HCT116 (cell line): ENCODE data around the gene FAM181A. TPM values are rescaled to one million over a fixed set of nuclear protein-coding genes. Genes with fewer than 3 reads are reported as not detected.

Experiments used
- ATAC-seq: fragments of 200-7000 bp; cut with Tn5 transposase; 2 replicates; pipeline ENCODE4 v1.9.1; 2020; ENCODE audit warnings: mild to moderate bottlenecking, moderate library complexity
- BruUV-seq: library from RNA; stranded (reverse); fragments of 400-500 nt; replicated peaks from 2 replicates; lab custom pipeline; 2021; lab: Mats Ljungman, UMichigan
- CTCF ChIA-PET: fragments of 300-600 bp; sonication (Branson Sonifier 250); formaldehyde crosslinking; loops from one replicate; lab custom pipeline; 2021; ENCODE audit warnings: antibody characterized with exemption; lab: Charles Lee
- POLR2A ChIA-PET: fragments of 300-600, 350-600 bp; sonication (Branson Sonifier 250); formaldehyde crosslinking; loops from one replicate; lab custom pipeline; 2021; ENCODE audit warnings: antibody characterized with exemption; lab: Charles Lee
- RAD21 ChIA-PET, 2 experiments: fragments of 300-600 bp; sonication (Branson Sonifier 250); formaldehyde crosslinking; loops; one replicate each; lab custom pipeline; 2023; ENCODE audit warnings: low total read pairs in 2 of 2; ENCODE audit not compliant: uncharacterized antibody in 2 of 2, unreplicated experiment in 2 of 2, low non-redundant PET in 1 of 2; lab: Charles Lee
- DNase-seq: peaks from one replicate; pipeline ENCODE4 v3.0.0-alpha.2; 2010; ENCODE audit warnings: low read depth, low spot score
- H2AFZ ChIP-seq: fragments of 200-600 bp; shearing (Covaris generic), sonication (generic); 2 replicates; pipeline ENCODE4 v1.6.1; 2017; ENCODE audit warnings: low read depth, mixed run types, mixed read lengths, antibody characterized with exemption, low read length; ENCODE audit not compliant: poor library complexity, severe bottlenecking
- H3K27ac ChIP-seq: 2 replicates; pipeline ENCODE4 v1.5.1; 2012; ENCODE audit warnings: low read depth, low read length
- H3K27me3 ChIP-seq: fragments of 200-600 bp; sonication (generic); 2 replicates; pipeline ENCODE4 v1.6.1; 2016; ENCODE audit warnings: mixed run types, low read length, mixed read lengths; ENCODE audit not compliant: insufficient read depth
- H3K36me3 ChIP-seq, 2 experiments: fragments of 200-500 bp in 1 of 2; fragments of 200-600 bp in 1 of 2; sonication (Bioruptor generic) in 1 of 2; sonication (generic) in 1 of 2; 2 replicates each; pipeline versions ENCODE4 v1.5.1 to v1.6.1; 2014 to 2016; ENCODE audit warnings: low read length in 2 of 2, inconsistent platforms in 1 of 2, mixed read lengths in 1 of 2, mixed run types in 1 of 2; ENCODE audit not compliant: insufficient read depth in 2 of 2, control insufficient read depth in 1 of 2
- H3K4me1 ChIP-seq, 2 experiments: fragments of 200-600 bp in 1 of 2; sonication (generic) in 1 of 2; 2 replicates each; pipeline versions ENCODE4 v1.5.1 to v1.6.1; 2012 to 2017; ENCODE audit warnings: low read length in 2 of 2, inconsistent platforms in 1 of 2, mild to moderate bottlenecking in 1 of 2, mixed read lengths in 1 of 2, mixed run types in 1 of 2, moderate library complexity in 1 of 2; ENCODE audit not compliant: insufficient read depth in 2 of 2, control insufficient read depth in 1 of 2
- H3K4me2 ChIP-seq: fragments of 200-600 bp; sonication (generic); 2 replicates; pipeline ENCODE4 v1.6.1; 2017; ENCODE audit warnings: mixed run types, low read length, mixed read lengths
- H3K4me3 ChIP-seq, 2 experiments: fragments of 200-600 bp in 1 of 2; sonication (generic) in 1 of 2; replicated peaks in 1 of 2; 2 replicates each; pipeline ENCODE4 v1.5.1; 2011 to 2016; ENCODE audit warnings: low read length in 2 of 2, control low read depth in 1 of 2, low read depth in 1 of 2, mild to moderate bottlenecking in 1 of 2, mixed read lengths in 1 of 2, mixed run types in 1 of 2
- H3K79me2 ChIP-seq: fragments of 200-600 bp; sonication (generic); 2 replicates; pipeline ENCODE4 v1.6.1; 2017; ENCODE audit warnings: mild to moderate bottlenecking, mixed run types, low read length, moderate library complexity, mixed read lengths; ENCODE audit not compliant: insufficient read depth
- H3K9ac ChIP-seq: fragments of 200-600 bp; sonication (generic); 2 replicates; pipeline ENCODE4 v1.6.1; 2016; ENCODE audit warnings: low read length, mixed read lengths
- H3K9me2 ChIP-seq: fragments of 200-600 bp; sonication (generic), shearing (Covaris generic); 2 replicates; pipeline ENCODE4 v1.6.1; 2017; ENCODE audit warnings: mixed run types, mild to moderate bottlenecking, moderate library complexity; ENCODE audit not compliant: insufficient read depth
- H3K9me3 ChIP-seq, 2 experiments: fragments of 200-500 bp in 1 of 2; fragments of 200-600 bp in 1 of 2; sonication (Bioruptor generic) in 1 of 2; sonication (generic) in 1 of 2; 2 replicates each; pipeline ENCODE4 v1.6.1; 2014 to 2017; ENCODE audit warnings: low read length in 2 of 2, mixed read lengths in 2 of 2, inconsistent platforms in 1 of 2, low read depth in 1 of 2, mild to moderate bottlenecking in 1 of 2, mixed run types in 1 of 2, moderate library complexity in 1 of 2; ENCODE audit not compliant: control insufficient read depth in 1 of 2, insufficient read depth in 1 of 2
- H4K20me1 ChIP-seq: fragments of 200-600 bp; sonication (generic), shearing (Covaris generic); 2 replicates; pipeline ENCODE4 v1.6.1; 2017; ENCODE audit warnings: mixed run types, mild to moderate bottlenecking, moderate library complexity; ENCODE audit not compliant: insufficient read depth
- ATF3 ChIP-seq: IDR thresholded peaks from 2 replicates; pipeline ENCODE4 v1.6.1; 2012
- CBX3 ChIP-seq: IDR thresholded peaks from 2 replicates; pipeline ENCODE4 v1.6.1; 2012; ENCODE audit warnings: low read depth
- CEBPB ChIP-seq: IDR thresholded peaks from 2 replicates; pipeline ENCODE4 v1.6.1; 2012; ENCODE audit warnings: low read depth
- CTCF ChIP-seq, 3 experiments: fragments of 200-600 bp in 1 of 3; sonication (generic) in 1 of 3; IDR thresholded peaks in 2 of 3; conservative IDR thresholded peaks in 1 of 3; 2 replicates each; pipeline ENCODE4 v1.5.1; 2012 to 2017; ENCODE audit warnings: low read depth in 2 of 3, low read length in 2 of 3, antibody characterized with exemption in 1 of 3, borderline replicate concordance in 1 of 3, control low read depth in 1 of 3, mild to moderate bottlenecking in 1 of 3, mixed read lengths in 1 of 3, mixed run types in 1 of 3, moderate library complexity in 1 of 3; ENCODE audit not compliant: insufficient read depth in 1 of 3
- EGR1 ChIP-seq: IDR thresholded peaks from 2 replicates; pipeline ENCODE4 v1.6.1; 2012; ENCODE audit warnings: low read depth
- ELF1 ChIP-seq: IDR thresholded peaks from 2 replicates; pipeline ENCODE4 v1.6.1; 2012; ENCODE audit warnings: low read depth, borderline replicate concordance
- EZH2 ChIP-seq: fragments of 200-600 bp; sonication (generic); IDR thresholded peaks from 2 replicates; pipeline ENCODE4 v1.6.1; 2017; ENCODE audit warnings: antibody characterized with exemption, mixed run types
- EZH2phosphoT487 ChIP-seq: fragments of 200-600 bp; IDR thresholded peaks from 2 replicates; pipeline ENCODE4 v1.6.1; 2018; ENCODE audit warnings: antibody characterized with exemption, borderline replicate concordance
- JUND ChIP-seq: IDR thresholded peaks from 2 replicates; pipeline ENCODE4 v1.6.1; 2012
- MAX ChIP-seq: IDR thresholded peaks from 2 replicates; pipeline ENCODE4 v1.6.1; 2012
- POLR2AphosphoS5 ChIP-seq: IDR thresholded peaks from 2 replicates; pipeline ENCODE4 v1.6.1; 2011; ENCODE audit warnings: mild to moderate bottlenecking, low read depth, low read length, moderate library complexity
- RAD21 ChIP-seq: IDR thresholded peaks from 2 replicates; pipeline ENCODE4 v1.6.1; 2012; ENCODE audit warnings: low read depth, mild to moderate bottlenecking
- REST ChIP-seq: IDR thresholded peaks from 2 replicates; pipeline ENCODE4 v1.6.1; 2012; ENCODE audit warnings: low read depth
- SIN3A ChIP-seq: IDR thresholded peaks from 2 replicates; pipeline ENCODE4 v1.6.1; 2012; ENCODE audit warnings: low read depth
- SP1 ChIP-seq: IDR thresholded peaks from 2 replicates; pipeline ENCODE4 v1.6.1; 2012; ENCODE audit warnings: low read depth
- TCF7L2 ChIP-seq: IDR thresholded peaks from 2 replicates; pipeline ENCODE4 v1.7.0; 2011; ENCODE audit warnings: borderline replicate concordance, inconsistent platforms; ENCODE audit not compliant: insufficient read depth, insufficient read length; ENCODE audit errors: extremely low read depth
- YY1 ChIP-seq: IDR thresholded peaks from 2 replicates; pipeline ENCODE4 v1.6.1; 2011; ENCODE audit warnings: low read length, low read depth, moderate library complexity, mild to moderate bottlenecking; ENCODE audit not compliant: insufficient replicate concordance; ENCODE audit errors: extremely low read depth
- ZBTB33 ChIP-seq: IDR thresholded peaks from 2 replicates; pipeline ENCODE4 v1.6.1; 2011; ENCODE audit warnings: mild to moderate bottlenecking, low read length, moderate library complexity; ENCODE audit not compliant: insufficient replicate concordance; ENCODE audit errors: extremely low read depth
- ZFX ChIP-seq: fragments of 450-650 bp; IDR thresholded peaks from 2 replicates; pipeline ENCODE4 v1.6.1; 2017
- ZNF274 ChIP-seq: fragments of 200-500 bp; sonication (Bioruptor generic); IDR thresholded peaks from 2 replicates; pipeline ENCODE4 v1.6.1; 2014; ENCODE audit warnings: mild to moderate bottlenecking, low read depth, low read length, inconsistent platforms
- intact Hi-C: fragments of 100-400 bp; cut with micrococcal nuclease; formaldehyde crosslinking; loops from 2 replicates; pipeline ENCODE4 v1.10.0; 2022
- total RNA-seq: library from RNA; stranded (reverse); gene quantifications from one replicate; pipeline ENCODE4 v1.2.1, GENCODE V29; 2021; ENCODE audit not compliant: unreplicated experiment

The FAM181A gene
- total RNA-seq, 1 experiment from 2014 or later: not detected

GRCh38 chr14:93964820-93965286 lies 37.7 kb downstream of the FAM181A start:
- CTCF ChIA-PET: interaction anchor here (8.7 kb wide), 1 partner anchor 25 kb away, joined by 120 read pairs; no protein-coding TSS in a partner anchor
- no peaks in the 10 kb centered on the region for H3K27me3 ChIP-seq
- no peaks in the 10 kb centered on the region for H4K20me1 ChIP-seq
- RAD21 ChIA-PET: no interaction called here
- DNase-seq: no peak
- no peak overlapping the region for H2AFZ ChIP-seq
- POLR2A ChIA-PET: no interaction called here
- no peaks in the 10 kb centered on the region for H3K9me2 ChIP-seq
- no peaks in the 10 kb centered on the region for H3K36me3 ChIP-seq
- no peak overlapping the region for H3K9ac ChIP-seq
- H3K4me1 ChIP-seq: peaks cover 8 to 46% of the 10 kb centered on the region in 2 experiments
- H3K27ac ChIP-seq: no peak overlapping the region
- H3K4me2 ChIP-seq: peak overlapping the region; percentile 2; the same call in 1 of the 2 replicates
- BruUV-seq: no TSS peak
- no peak overlapping the region for H3K4me3 ChIP-seq
- intact Hi-C loops: no loop called here
- no peak for TF ChIP-seq ZNF274
- TF ChIP-seq RAD21: no peak
- TF ChIP-seq REST: no peak
- TF ChIP-seq EGR1: no peak
- no peak for TF ChIP-seq JUND
- TF ChIP-seq CTCF (IDR thresholded peaks at IDR 0.05 in 2 of 3, conservative IDR thresholded peaks at IDR 0.05 in 1 of 3; ENCODE audit: borderline replicate concordance in 1 of 3, insufficient read depth in 1 of 3, low read depth in 2 of 3, low read length in 2 of 3): no peak
- TF ChIP-seq EZH2: no peak
- no peak for TF ChIP-seq SIN3A
- TF ChIP-seq SP1: no peak
- TF ChIP-seq POLR2AphosphoS5: no peak
- no peak for TF ChIP-seq ELF1
- TF ChIP-seq EZH2phosphoT487: no peak
- no peak for TF ChIP-seq MAX
- no peak for TF ChIP-seq CBX3
- TF ChIP-seq ATF3: no peak
- no peak for TF ChIP-seq ZBTB33
- no peak for TF ChIP-seq CEBPB
- TF ChIP-seq ZFX: no peak
- TF ChIP-seq YY1: no peak
- TF ChIP-seq TCF7L2: no peak
- ATAC-seq: no peak
- H3K79me2 ChIP-seq: no peaks in the 10 kb centered on the region
- H3K9me3 ChIP-seq: no peaks in the 10 kb centered on the region
